SK-N-SH (cell line): ENCODE measurements around the gene PILRB. TPM values are rescaled to one million over a fixed set of nuclear protein-coding genes. Genes with fewer than 3 reads are reported as not detected.

ENCODE experiments used
- CTCF ChIA-PET: fragments of 300-600, 350-600 bp; formaldehyde crosslinking; extraction: SDS; loops from one replicate; lab custom pipeline; 2021; lab: Yijun Ruan, JAX
- POLR2A ChIA-PET: fragments of 350-600 bp; sonication (Branson Sonifier 250); formaldehyde crosslinking; extraction: SDS; loops from one replicate; lab custom pipeline; 2020; ENCODE audit warnings: antibody characterized with exemption, inconsistent platforms; lab: Yijun Ruan, JAX
- DNase-seq: peaks from one replicate; pipeline ENCODE4 v3.0.0; 2012
- H2AFZ ChIP-seq: fragments of 200-600 bp; sonication (generic); 2 replicates; pipeline ENCODE4 v1.8.1; 2016; ENCODE audit warnings: antibody characterized with exemption, mild to moderate bottlenecking, low read depth
- H3F3A ChIP-seq: fragments of 200-600 bp; sonication (generic); replicated peaks from 2 replicates; pipeline ENCODE3; 2016; ENCODE audit warnings: antibody characterized with exemption, mild to moderate bottlenecking; ENCODE audit not compliant: insufficient read depth
- H3K27ac ChIP-seq, 2 experiments: fragments of 200-500 bp in 1 of 2; fragments of 200-600 bp in 1 of 2; sonication (Bioruptor generic) in 1 of 2; sonication (generic), shearing (Covaris generic) in 1 of 2; 2 replicates each; pipeline versions ENCODE4 v1.5.1 to v1.6.1; 2014 to 2016; ENCODE audit warnings: low read depth in 2 of 2, inconsistent platforms in 1 of 2, low read length in 1 of 2, mild to moderate bottlenecking in 1 of 2, mixed read lengths in 1 of 2
- H3K27me3 ChIP-seq: fragments of 200-600 bp; sonication (generic), shearing (Covaris generic); 2 replicates; pipeline ENCODE4 v1.6.1; 2016; ENCODE audit warnings: mixed run types; ENCODE audit not compliant: insufficient read depth
- H3K36me3 ChIP-seq, 2 experiments: fragments of 200-500 bp in 1 of 2; fragments of 200-600 bp in 1 of 2; sonication (Bioruptor generic) in 1 of 2; sonication (generic) in 1 of 2; replicated peaks in 1 of 2; 2 replicates each; pipeline versions ENCODE3 to v1.5.1; 2014 to 2016; ENCODE audit warnings: low read length in 1 of 2, mild to moderate bottlenecking in 1 of 2; ENCODE audit not compliant: insufficient read depth in 2 of 2, control insufficient read depth in 1 of 2
- H3K4me1 ChIP-seq, 2 experiments: fragments of 200-500 bp in 1 of 2; fragments of 200-600 bp in 1 of 2; sonication (Bioruptor generic) in 1 of 2; sonication (generic), shearing (Covaris generic) in 1 of 2; 2 replicates each; pipeline versions ENCODE4 v1.5.1 to v1.6.1; 2014 to 2016; ENCODE audit warnings: low read depth in 1 of 2, low read length in 1 of 2, mixed run types in 1 of 2; ENCODE audit not compliant: insufficient read depth in 2 of 2, control insufficient read depth in 1 of 2
- H3K4me2 ChIP-seq: fragments of 200-600 bp; sonication (generic), shearing (Covaris generic); 2 replicates; pipeline ENCODE4 v1.6.1; 2017; ENCODE audit warnings: mixed run types
- H3K4me3 ChIP-seq, 2 experiments: fragments of 200-500 bp in 1 of 2; fragments of 200-600 bp in 1 of 2; sonication (Bioruptor generic) in 1 of 2; sonication (generic), shearing (Covaris generic) in 1 of 2; 2 replicates each; pipeline versions ENCODE4 v1.5.1 to v1.8.1; 2014 to 2016; ENCODE audit warnings: low read depth in 2 of 2, inconsistent platforms in 1 of 2, low read length in 1 of 2, mild to moderate bottlenecking in 1 of 2, mixed read lengths in 1 of 2, moderate library complexity in 1 of 2
- H3K79me2 ChIP-seq: fragments of 200-600 bp; sonication (generic); 2 replicates; pipeline ENCODE4 v1.8.1; 2017; ENCODE audit warnings: mild to moderate bottlenecking; ENCODE audit not compliant: insufficient read depth
- H3K9ac ChIP-seq: fragments of 200-600 bp; sonication (generic); 2 replicates; pipeline ENCODE4 v1.6.1; 2017; ENCODE audit warnings: mixed run types
- H3K9me2 ChIP-seq: fragments of 200-600 bp; sonication (generic); 2 replicates; pipeline ENCODE4 v1.6.1; 2017; ENCODE audit warnings: mixed run types
- H3K9me3 ChIP-seq: fragments of 200-600 bp; sonication (generic); 2 replicates; pipeline ENCODE4 v1.6.1; 2017; ENCODE audit warnings: mixed run types, mild to moderate bottlenecking, moderate library complexity
- H4K20me1 ChIP-seq: fragments of 200-600 bp; sonication (generic); 2 replicates; pipeline ENCODE4 v1.6.1; 2017; ENCODE audit warnings: mild to moderate bottlenecking, mixed run types; ENCODE audit not compliant: insufficient read depth
- CTCF ChIP-seq: fragments of 200-600 bp; sonication (generic); IDR thresholded peaks from 2 replicates; pipeline ENCODE4 v1.6.1; 2017; ENCODE audit warnings: antibody characterized with exemption, mild to moderate bottlenecking, moderate library complexity
- ELF1 ChIP-seq: IDR thresholded peaks from 2 replicates; pipeline ENCODE4 v1.4.0; 2012
- EP300 ChIP-seq, 2 experiments: IDR thresholded peaks; 2 replicates each; pipeline versions ENCODE4 v1.4.0 to v1.6.1; 2012; ENCODE audit warnings: borderline replicate concordance in 1 of 2, low read depth in 1 of 2, low read length in 1 of 2
- FOSL2 ChIP-seq: IDR thresholded peaks from 2 replicates; pipeline ENCODE4 v1.4.0; 2012; ENCODE audit warnings: low read depth, mild to moderate bottlenecking, moderate library complexity, borderline replicate concordance
- FOXM1 ChIP-seq: IDR thresholded peaks from 2 replicates; pipeline ENCODE4 v1.4.0; 2012; ENCODE audit warnings: low read depth, mild to moderate bottlenecking
- GABPA ChIP-seq: IDR thresholded peaks from 2 replicates; pipeline ENCODE4 v1.4.0; 2012; ENCODE audit warnings: low read depth, mild to moderate bottlenecking
- GATA2 ChIP-seq: sonication (generic); formaldehyde crosslinking; IDR thresholded peaks from 2 replicates; pipeline ENCODE4 v1.5.0; 2020; ENCODE audit warnings: mild to moderate bottlenecking, missing genetic modification reagents
- MEF2A ChIP-seq: IDR thresholded peaks from 2 replicates; pipeline ENCODE4 v1.4.0; 2012; ENCODE audit warnings: low read depth, borderline replicate concordance
- MXI1 ChIP-seq: IDR thresholded peaks from 2 replicates; pipeline ENCODE4 v1.6.1; 2012; ENCODE audit warnings: mild to moderate bottlenecking, low read depth, low read length, improper control_type of control experiment
- NRF1 ChIP-seq: IDR thresholded peaks from 2 replicates; pipeline ENCODE4 v1.6.1; 2012; ENCODE audit warnings: low read depth, mild to moderate bottlenecking, low read length
- RFX5 ChIP-seq: IDR thresholded peaks from 2 replicates; pipeline ENCODE4 v1.6.1; 2012; ENCODE audit warnings: mild to moderate bottlenecking, improper control_type of control experiment, low read length
- SIN3A ChIP-seq: IDR thresholded peaks from 2 replicates; pipeline ENCODE4 v1.6.1; 2012; ENCODE audit warnings: low read depth, mild to moderate bottlenecking, low read length, moderate library complexity, borderline replicate concordance
- TAF1 ChIP-seq: IDR thresholded peaks from 2 replicates; pipeline ENCODE4 v1.6.1; 2012; ENCODE audit warnings: low read depth, mild to moderate bottlenecking, low read length, moderate library complexity, borderline replicate concordance
- YY1 ChIP-seq: IDR thresholded peaks from 2 replicates; pipeline ENCODE4 v1.4.0; 2012; ENCODE audit warnings: low read depth, mild to moderate bottlenecking
- ZBTB33 ChIP-seq: IDR thresholded peaks from 2 replicates; pipeline ENCODE4 v1.4.0; 2012; ENCODE audit warnings: low read depth, borderline replicate concordance
- WGBS: methylation state at CpG from one replicate; pipeline ENCODE4 v1.1.6; 2017; ENCODE audit warnings: low lambda C conversion rate; 5-methylcytosine and 5-hydroxymethylcytosine counted together
- polyA plus RNA-seq, 3 experiments: library from polyadenylated mRNA; depleted of rRNA; stranded (reverse); fragments of >200 nt; gene quantifications; 2 replicates each; pipeline ENCODE4 v1.2.3, GENCODE V29; 2012
- TF ChIP-seq, protein P1 (sequence below): IDR thresholded peaks from 2 replicates; pipeline ENCODE4 v1.4.0; 2012; ENCODE audit warnings: low read depth, borderline replicate concordance
- TF ChIP-seq, protein P2 (sequence below): IDR thresholded peaks from 2 replicates; pipeline ENCODE4 v1.6.1; 2012; ENCODE audit warnings: mild to moderate bottlenecking, low read depth, low read length, moderate library complexity

PILRB gene
- polyA plus RNA-seq, 1 of the 3 experiments (the other 2 are of a cell fraction) = 55.4 TPM

GRCh38 chr7:100360135-100360854, 2.4 kb downstream of the PILRB start:
- no peaks in the 10 kb centered on the region for H4K20me1 ChIP-seq
- no peaks in the 10 kb centered on the region for H3K9me3 ChIP-seq
- no peak overlapping the region for H3K27ac ChIP-seq
- H3K9me2 ChIP-seq = no peaks in the 10 kb centered on the region
- no peak overlapping the region for H3K4me3 ChIP-seq
- TF ChIP-seq GATA2 (CRISPR knock-in tag) (no peak), CTCF (no peak), TAF1 (no peak), MEF2A (no peak), FOSL2 (no peak), EP300 (IDR thresholded peaks at IDR 0.05; ENCODE audit: borderline replicate concordance in 1 of 2, low read depth in 1 of 2, low read length in 1 of 2) (no peak), MXI1 (no peak), NRF1 (no peak), RFX5 (no peak), ZBTB33 (no peak), SIN3A (no peak), ELF1 (no peak), YY1 (no peak), FOXM1 (no peak), GABPA (no peak)
- TF ChIP-seq, protein P1, sequence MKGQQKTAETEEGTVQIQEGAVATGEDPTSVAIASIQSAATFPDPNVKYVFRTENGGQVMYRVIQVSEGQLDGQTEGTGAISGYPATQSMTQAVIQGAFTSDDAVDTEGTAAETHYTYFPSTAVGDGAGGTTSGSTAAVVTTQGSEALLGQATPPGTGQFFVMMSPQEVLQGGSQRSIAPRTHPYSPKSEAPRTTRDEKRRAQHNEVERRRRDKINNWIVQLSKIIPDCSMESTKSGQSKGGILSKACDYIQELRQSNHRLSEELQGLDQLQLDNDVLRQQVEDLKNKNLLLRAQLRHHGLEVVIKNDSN = no peak
- TF ChIP-seq, protein P2, sequence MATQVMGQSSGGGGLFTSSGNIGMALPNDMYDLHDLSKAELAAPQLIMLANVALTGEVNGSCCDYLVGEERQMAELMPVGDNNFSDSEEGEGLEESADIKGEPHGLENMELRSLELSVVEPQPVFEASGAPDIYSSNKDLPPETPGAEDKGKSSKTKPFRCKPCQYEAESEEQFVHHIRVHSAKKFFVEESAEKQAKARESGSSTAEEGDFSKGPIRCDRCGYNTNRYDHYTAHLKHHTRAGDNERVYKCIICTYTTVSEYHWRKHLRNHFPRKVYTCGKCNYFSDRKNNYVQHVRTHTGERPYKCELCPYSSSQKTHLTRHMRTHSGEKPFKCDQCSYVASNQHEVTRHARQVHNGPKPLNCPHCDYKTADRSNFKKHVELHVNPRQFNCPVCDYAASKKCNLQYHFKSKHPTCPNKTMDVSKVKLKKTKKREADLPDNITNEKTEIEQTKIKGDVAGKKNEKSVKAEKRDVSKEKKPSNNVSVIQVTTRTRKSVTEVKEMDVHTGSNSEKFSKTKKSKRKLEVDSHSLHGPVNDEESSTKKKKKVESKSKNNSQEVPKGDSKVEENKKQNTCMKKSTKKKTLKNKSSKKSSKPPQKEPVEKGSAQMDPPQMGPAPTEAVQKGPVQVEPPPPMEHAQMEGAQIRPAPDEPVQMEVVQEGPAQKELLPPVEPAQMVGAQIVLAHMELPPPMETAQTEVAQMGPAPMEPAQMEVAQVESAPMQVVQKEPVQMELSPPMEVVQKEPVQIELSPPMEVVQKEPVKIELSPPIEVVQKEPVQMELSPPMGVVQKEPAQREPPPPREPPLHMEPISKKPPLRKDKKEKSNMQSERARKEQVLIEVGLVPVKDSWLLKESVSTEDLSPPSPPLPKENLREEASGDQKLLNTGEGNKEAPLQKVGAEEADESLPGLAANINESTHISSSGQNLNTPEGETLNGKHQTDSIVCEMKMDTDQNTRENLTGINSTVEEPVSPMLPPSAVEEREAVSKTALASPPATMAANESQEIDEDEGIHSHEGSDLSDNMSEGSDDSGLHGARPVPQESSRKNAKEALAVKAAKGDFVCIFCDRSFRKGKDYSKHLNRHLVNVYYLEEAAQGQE = no peak
- peaks cover 57 to 73% of the 10 kb centered on the region in 2 experiments for H3K36me3 ChIP-seq
- no peaks in the 10 kb centered on the region for H3K27me3 ChIP-seq
- H3K9ac ChIP-seq = no peak overlapping the region
- no peak for DNase-seq
- H3K79me2 ChIP-seq = no peaks in the 10 kb centered on the region
- WGBS = 83% methylated on average over 3 of the region's 3 CpGs
- H3K4me1 ChIP-seq = no peaks in the 10 kb centered on the region
- peaks cover 25% of the 10 kb centered on the region for H3F3A ChIP-seq
- ChIA-PET POLR2A (interaction anchor here (1.6 kb wide), 1 partner anchor 9 kb away, joined by 5 read pairs; no protein-coding TSS in a partner anchor), CTCF (interaction anchor here (0.6 to 1.7 kb wide), 4 partner anchors 47 to 230 kb away, joined by 3 to 7 read pairs (median 4); no protein-coding TSS in a partner anchor)
- H3K4me2 ChIP-seq = no peak overlapping the region
- no peak overlapping the region for H2AFZ ChIP-seq
